ENCODE results near the gene GMCL1. TPM values are rescaled to one million over a fixed set of nuclear protein-coding genes. Genes with fewer than 3 reads are reported as not detected.

Gene GMCL1
- total RNA-seq, 1 experiment from 2014 or later, result 13.2 TPM

DNA sequence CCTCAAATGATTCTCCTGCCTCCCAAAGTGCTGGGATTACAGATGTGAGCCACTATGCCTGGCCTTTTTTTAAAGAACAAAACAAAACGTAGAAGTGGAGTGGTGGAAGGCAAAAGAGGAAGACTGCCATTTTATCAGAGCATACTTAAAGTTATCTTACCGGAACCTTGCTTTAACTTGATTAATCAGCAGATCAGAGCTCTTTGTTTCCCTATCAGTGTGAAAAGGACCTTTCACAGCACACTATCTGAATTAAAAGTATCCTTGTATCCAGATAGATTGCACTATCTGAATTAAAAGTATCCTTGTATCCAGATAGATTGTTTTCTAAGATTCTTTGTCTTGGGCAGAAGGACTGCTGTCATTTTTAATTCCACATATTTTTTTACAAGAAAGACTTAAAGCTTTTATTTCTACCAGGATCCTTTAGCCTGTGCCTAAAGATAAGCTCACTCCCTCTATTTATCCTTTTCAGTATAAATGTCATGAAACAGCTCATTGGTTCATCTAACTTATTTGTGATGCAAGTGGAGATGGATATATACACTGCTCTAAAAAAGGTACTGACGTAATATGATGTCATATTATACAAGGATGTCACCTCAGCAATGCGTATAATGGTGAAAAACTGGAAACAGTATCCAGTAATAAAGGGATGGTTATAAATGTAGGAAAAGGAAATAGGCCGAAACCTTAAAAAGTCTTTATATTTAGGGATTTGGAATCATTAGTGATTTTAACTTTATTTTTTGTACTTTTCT is 17.8 kb downstream of the GMCL1 start:
- intact Hi-C loops (cut with micrococcal nuclease; ENCODE audit: unreplicated experiment), result no loop called here
- CTCF ChIA-PET, result no interaction called here
- no peaks in the 10 kb centered on the region for H3K27me3 ChIP-seq (ENCODE audit: control insufficient read depth, insufficient read depth, low read length)
- H3K27ac ChIP-seq (ENCODE audit: low read length), result no peak overlapping the region
- ATAC-seq, result no peak
- no peaks in the 10 kb centered on the region for H3K4me1 ChIP-seq (ENCODE audit: control insufficient read depth, insufficient read depth, low read length)
- no peak overlapping the region for H3K4me3 ChIP-seq (ENCODE audit: low read depth in 2 of 2, low read length in 2 of 2)
- H3K36me3 ChIP-seq (ENCODE audit: control insufficient read depth, insufficient read depth, low read length), result no peaks in the 10 kb centered on the region; the same call in 1 of the 2 replicates
- TF ChIP-seq, protein P1, sequence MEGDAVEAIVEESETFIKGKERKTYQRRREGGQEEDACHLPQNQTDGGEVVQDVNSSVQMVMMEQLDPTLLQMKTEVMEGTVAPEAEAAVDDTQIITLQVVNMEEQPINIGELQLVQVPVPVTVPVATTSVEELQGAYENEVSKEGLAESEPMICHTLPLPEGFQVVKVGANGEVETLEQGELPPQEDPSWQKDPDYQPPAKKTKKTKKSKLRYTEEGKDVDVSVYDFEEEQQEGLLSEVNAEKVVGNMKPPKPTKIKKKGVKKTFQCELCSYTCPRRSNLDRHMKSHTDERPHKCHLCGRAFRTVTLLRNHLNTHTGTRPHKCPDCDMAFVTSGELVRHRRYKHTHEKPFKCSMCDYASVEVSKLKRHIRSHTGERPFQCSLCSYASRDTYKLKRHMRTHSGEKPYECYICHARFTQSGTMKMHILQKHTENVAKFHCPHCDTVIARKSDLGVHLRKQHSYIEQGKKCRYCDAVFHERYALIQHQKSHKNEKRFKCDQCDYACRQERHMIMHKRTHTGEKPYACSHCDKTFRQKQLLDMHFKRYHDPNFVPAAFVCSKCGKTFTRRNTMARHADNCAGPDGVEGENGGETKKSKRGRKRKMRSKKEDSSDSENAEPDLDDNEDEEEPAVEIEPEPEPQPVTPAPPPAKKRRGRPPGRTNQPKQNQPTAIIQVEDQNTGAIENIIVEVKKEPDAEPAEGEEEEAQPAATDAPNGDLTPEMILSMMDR (IDR thresholded peaks at IDR 0.05), result no peak
- TF ChIP-seq POLR2AphosphoS5 (IDR thresholded peaks at IDR 0.05; ENCODE audit: low read depth, low read length), result no peak
- no peak for TF ChIP-seq SIN3A (IDR thresholded peaks at IDR 0.05; ENCODE audit: borderline replicate concordance, insufficient read depth, low read depth, low read length)
- no peak for TF ChIP-seq TCF7L2 (IDR thresholded peaks at IDR 0.05; ENCODE audit: low read depth, low read length)
- no peak for TF ChIP-seq REST (IDR thresholded peaks at IDR 0.05; ENCODE audit: insufficient read depth in 1 of 2, low read depth in 2 of 2, low read length in 1 of 2)
- POLR2A ChIA-PET, result interaction anchor here (0.6 kb wide), 1 partner anchor 289 kb away, joined by 3 read pairs; no protein-coding TSS in a partner anchor
- in situ Hi-C loops (cut with HindIII; ENCODE audit: low pct_unique_long_range_greater_than_20kb, low sequenced_read_pairs), result no loop called here
- no peaks in the 10 kb centered on the region for H3K9me3 ChIP-seq (ENCODE audit: control insufficient read depth, insufficient read depth, low read depth, low read length)
- BruUV-seq (replicated peaks), result no TSS peak
- DNase-seq (ENCODE audit: low read depth, low spot score), result no peak

DNA sequence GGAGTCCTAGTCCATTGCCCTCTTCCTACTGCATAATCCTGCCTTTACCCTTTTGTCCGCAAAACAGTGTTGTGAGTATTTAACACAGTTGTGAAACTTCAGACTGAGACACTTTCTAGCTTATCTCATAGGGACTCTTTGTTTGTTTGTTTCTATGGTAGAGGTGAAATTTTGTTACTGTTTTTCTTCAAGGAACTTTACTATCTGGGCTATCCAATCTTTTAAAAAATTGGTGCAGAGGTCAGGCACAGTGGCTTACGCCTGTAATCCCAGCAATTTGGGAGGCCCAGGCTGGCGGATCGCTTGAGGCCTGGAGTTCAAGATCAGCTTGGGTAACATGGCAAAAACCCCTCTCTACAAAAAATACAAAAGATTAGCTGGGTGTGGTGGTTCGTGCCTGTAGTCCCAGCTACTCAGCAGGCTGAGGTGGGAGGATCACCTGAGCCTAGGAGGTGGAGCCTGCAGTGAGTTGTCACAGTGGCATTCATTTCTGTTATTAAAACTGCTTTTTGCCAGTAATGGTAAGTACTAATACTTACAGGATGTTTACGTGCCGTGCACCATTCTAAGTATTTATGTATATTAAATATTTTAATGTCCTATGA is 18.8 kb downstream of the GMCL1 start:
- TF ChIP-seq SIN3A (IDR thresholded peaks at IDR 0.05; ENCODE audit: borderline replicate concordance, insufficient read depth, low read depth, low read length) (no peak), POLR2AphosphoS5 (IDR thresholded peaks at IDR 0.05; ENCODE audit: low read depth, low read length) (no peak), TCF7L2 (IDR thresholded peaks at IDR 0.05; ENCODE audit: low read depth, low read length) (no peak), REST (IDR thresholded peaks at IDR 0.05; ENCODE audit: insufficient read depth in 1 of 2, low read depth in 2 of 2, low read length in 1 of 2) (no peak)
- TF ChIP-seq, protein P1 (IDR thresholded peaks at IDR 0.05), result no peak
- POLR2A ChIA-PET, result interaction anchor here (0.6 kb wide), 2 partner anchors 52 to 288 kb away, joined by 3 read pairs; no protein-coding TSS in a partner anchor
- no TSS peak for BruUV-seq (replicated peaks)
- intact Hi-C loops (cut with micrococcal nuclease; ENCODE audit: unreplicated experiment) (no loop called here), in situ Hi-C loops (cut with HindIII; ENCODE audit: low pct_unique_long_range_greater_than_20kb, low sequenced_read_pairs) (no loop called here)
- Histone ChIP-seq H3K27ac (ENCODE audit: low read length) (no peak overlapping the region), H3K9me3 (ENCODE audit: control insufficient read depth, insufficient read depth, low read depth, low read length) (no peaks in the 10 kb centered on the region), H3K36me3 (ENCODE audit: control insufficient read depth, insufficient read depth, low read length) (no peaks in the 10 kb centered on the region; the same call in 1 of the 2 replicates), H3K4me1 (ENCODE audit: control insufficient read depth, insufficient read depth, low read length) (no peaks in the 10 kb centered on the region), H3K27me3 (ENCODE audit: control insufficient read depth, insufficient read depth, low read length) (no peaks in the 10 kb centered on the region), H3K4me3 (ENCODE audit: low read depth in 2 of 2, low read length in 2 of 2) (no peak overlapping the region)
- no peak for ATAC-seq
- CTCF ChIA-PET, result no interaction called here
- no peak for DNase-seq (ENCODE audit: low read depth, low spot score)

Data from Panc1 (cell line).